Measurements from ENCODE around the gene UPP1. TPM values are rescaled to one million over a fixed set of nuclear protein-coding genes. Genes with fewer than 3 reads are reported as not detected.

UPP1 gene
- total RNA-seq, 4 donors from 2014 or later: 15.4 to 24.0 (median 16.4) TPM

DNA sequence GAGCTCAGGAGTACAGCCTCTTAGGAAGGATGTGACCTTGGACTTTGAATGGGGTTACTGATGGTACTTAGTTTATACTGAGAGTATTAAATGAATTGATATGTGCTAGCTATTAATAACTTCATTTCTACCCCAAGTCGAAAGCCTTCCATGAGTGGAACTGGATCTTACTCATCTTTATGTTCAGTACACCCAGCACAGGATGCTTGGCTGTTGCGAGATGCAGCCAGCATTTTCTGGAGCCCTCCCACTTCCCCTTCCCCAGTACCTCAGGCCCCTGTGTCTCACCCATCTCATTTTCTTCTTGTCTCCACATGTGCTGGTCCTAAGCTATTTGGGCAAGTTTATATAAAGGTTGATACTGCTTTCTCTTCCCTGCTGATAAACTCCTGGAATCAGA, 7.2 kb downstream of the UPP1 start:
- no peak for DNase-seq
- Histone ChIP-seq H3K4me3 (no peak overlapping the region), H3K4me1 (no peaks in the 10 kb centered on the region), H3K9me3 (no peaks in the 10 kb centered on the region), H3K27me3 (no peaks in the 10 kb centered on the region), H3K36me3 (peaks cover 0 to 76% (median 0%) of the 10 kb centered on the region in 3 donors), H3K27ac (peak overlapping the region in 1 of 4 donors; percentile 13)
- TF ChIP-seq, protein P1, sequence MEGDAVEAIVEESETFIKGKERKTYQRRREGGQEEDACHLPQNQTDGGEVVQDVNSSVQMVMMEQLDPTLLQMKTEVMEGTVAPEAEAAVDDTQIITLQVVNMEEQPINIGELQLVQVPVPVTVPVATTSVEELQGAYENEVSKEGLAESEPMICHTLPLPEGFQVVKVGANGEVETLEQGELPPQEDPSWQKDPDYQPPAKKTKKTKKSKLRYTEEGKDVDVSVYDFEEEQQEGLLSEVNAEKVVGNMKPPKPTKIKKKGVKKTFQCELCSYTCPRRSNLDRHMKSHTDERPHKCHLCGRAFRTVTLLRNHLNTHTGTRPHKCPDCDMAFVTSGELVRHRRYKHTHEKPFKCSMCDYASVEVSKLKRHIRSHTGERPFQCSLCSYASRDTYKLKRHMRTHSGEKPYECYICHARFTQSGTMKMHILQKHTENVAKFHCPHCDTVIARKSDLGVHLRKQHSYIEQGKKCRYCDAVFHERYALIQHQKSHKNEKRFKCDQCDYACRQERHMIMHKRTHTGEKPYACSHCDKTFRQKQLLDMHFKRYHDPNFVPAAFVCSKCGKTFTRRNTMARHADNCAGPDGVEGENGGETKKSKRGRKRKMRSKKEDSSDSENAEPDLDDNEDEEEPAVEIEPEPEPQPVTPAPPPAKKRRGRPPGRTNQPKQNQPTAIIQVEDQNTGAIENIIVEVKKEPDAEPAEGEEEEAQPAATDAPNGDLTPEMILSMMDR (IDR thresholded peaks at IDR 0.05): no peak
- TF ChIP-seq POLR2A (IDR thresholded peaks at IDR 0.05): no peak

DNA sequence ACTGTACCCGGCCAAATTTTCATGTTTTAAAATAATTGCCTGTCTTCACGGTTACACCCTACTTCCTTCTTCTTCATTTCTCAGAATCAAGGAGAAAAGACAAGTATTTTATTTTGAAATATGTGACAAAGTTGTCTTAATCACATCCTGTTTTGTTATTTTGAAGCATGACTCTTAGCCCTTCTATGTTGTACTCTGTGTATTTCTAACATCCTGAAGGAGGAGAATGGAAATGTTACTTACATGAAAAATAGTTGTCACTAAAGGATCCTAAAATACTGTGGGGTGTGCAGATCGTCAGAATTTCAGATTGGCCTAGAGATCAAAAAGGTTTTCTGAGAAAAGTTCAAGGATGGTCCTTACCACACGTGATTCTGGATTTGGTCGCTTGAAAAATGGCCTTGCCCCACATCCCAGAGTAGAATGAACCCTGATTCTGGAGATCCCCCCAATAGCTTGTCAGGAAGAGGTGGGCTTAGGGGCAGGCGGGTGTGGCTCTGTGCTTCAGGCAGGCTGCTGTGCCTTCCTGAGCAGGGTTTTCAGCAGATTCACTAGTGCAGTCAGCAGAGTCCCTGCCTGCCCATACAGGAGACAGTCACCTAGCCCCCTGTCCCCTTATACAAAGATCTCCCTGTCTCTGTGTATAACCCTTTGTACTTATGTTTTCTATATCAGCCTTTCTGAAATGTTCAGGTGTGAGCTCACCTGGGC, 8.6 kb downstream of the UPP1 start:
- DNase-seq: no peak
- H3K4me3 ChIP-seq: no peak overlapping the region
- no peaks in the 10 kb centered on the region for H3K27me3 ChIP-seq
- no peaks in the 10 kb centered on the region for H3K4me1 ChIP-seq
- peaks cover 0 to 77% (median 0%) of the 10 kb centered on the region in 3 donors for H3K36me3 ChIP-seq
- no peaks in the 10 kb centered on the region for H3K9me3 ChIP-seq
- TF ChIP-seq POLR2A (IDR thresholded peaks at IDR 0.05): no peak
- TF ChIP-seq, protein P1 (IDR thresholded peaks at IDR 0.05): no peak
- peak overlapping the region in 2 of 4 donors; percentile 55 for H3K27ac ChIP-seq

DNA sequence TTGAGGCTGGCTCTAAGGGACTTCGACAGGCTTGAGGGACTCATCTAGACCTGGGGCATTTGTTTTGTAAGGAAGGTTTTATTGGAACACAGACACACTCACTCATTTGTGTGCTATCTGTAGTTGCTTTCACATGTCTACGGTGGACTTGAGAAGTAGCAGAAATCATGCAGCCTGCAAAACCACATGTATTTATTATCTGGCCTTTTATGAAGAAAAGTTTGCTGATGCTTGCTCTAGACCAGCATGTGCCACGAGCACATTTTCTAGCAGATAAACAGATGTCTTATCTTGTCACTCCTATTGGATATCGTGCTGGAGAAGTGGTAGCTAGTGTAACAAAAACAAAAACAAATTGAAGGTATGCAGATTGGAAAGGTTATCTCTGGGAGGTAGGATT, 9.8 kb downstream of the UPP1 start:
- no peak for TF ChIP-seq POLR2A (IDR thresholded peaks at IDR 0.05)
- Histone ChIP-seq H3K4me3 (no peak overlapping the region), H3K27ac (no peak overlapping the region), H3K9me3 (no peaks in the 10 kb centered on the region), H3K27me3 (no peaks in the 10 kb centered on the region), H3K4me1 (no peaks in the 10 kb centered on the region), H3K36me3 (peaks cover 0 to 78% (median 0%) of the 10 kb centered on the region in 3 donors)
- no peak for DNase-seq

DNA sequence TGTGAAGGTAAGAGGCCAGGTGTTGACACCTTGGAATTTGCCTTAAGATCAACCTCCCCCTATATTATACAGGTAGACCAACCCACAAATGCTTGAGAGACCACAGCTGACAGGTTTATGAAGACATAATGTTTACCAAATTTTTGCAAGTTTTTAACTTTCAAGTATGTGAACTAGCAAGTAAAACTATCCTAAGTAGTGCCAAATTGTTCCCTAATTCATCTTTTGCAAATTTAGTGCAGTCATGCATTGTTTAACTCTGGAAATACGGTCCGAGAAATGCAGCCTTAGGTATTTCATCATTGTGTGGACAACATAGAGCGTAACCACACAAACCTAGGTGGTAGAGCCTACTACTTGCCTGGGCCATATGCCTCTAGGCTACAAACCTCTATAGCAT, 10.7 kb downstream of the UPP1 start:
- H3K4me3 ChIP-seq: no peak overlapping the region
- H3K27me3 ChIP-seq: no peaks in the 10 kb centered on the region
- no peak overlapping the region for H3K27ac ChIP-seq
- H3K36me3 ChIP-seq: peaks cover 0 to 78% (median 0%) of the 10 kb centered on the region in 3 donors
- no peaks in the 10 kb centered on the region for H3K4me1 ChIP-seq
- TF ChIP-seq, protein P1 (IDR thresholded peaks at IDR 0.05): no peak
- TF ChIP-seq POLR2A (IDR thresholded peaks at IDR 0.05): no peak
- DNase-seq: no peak
- H3K9me3 ChIP-seq: no peaks in the 10 kb centered on the region

DNA sequence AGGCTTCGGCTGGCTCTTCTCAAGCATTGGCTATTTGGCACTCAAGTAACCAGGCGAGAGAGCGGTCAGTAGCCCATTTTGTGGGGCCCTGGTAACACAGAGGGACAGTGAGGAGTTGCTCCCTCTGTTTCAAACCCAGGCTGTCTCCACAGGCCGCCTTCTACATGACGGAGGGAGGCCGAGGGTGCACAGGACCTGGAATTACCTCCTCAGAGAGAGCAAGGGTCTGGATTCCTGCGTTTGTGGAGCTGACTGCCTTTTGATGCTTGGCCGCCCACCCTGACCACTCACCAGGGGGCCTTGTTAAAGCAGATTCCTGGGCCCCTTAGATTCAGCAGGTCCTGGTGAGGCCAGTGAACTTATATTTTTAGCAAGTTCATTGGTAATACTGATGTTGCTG, 12.3 kb downstream of the UPP1 start:
- peaks cover 0 to 76% (median 0%) of the 10 kb centered on the region in 3 donors for H3K36me3 ChIP-seq
- H3K27ac ChIP-seq: no peak overlapping the region

DNA sequence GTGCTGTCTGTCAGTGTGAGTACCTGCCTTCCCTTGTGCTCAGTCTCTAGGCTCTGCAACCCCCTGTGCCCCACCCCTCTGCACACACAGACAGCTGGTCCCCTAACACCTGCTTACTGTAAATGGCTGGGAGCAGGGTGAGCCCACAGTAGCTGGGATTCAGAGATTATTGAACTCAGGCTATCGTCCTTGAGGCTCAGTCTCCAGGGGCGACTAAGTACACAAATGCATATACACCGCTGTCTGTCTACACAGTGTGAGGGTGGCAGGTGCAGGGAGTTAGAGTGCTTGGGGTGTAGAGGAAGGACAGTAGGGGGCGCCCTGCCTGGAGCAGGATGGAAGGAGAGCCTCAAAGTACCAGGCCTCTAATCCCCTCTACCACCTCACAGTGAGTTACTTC, 12.9 kb downstream of the UPP1 start:
- H3K36me3 ChIP-seq: peaks cover 0 to 73% (median 0%) of the 10 kb centered on the region in 3 donors
- no peak overlapping the region for H3K4me3 ChIP-seq
- H3K4me1 ChIP-seq: no peaks in the 10 kb centered on the region
- H3K9me3 ChIP-seq: no peaks in the 10 kb centered on the region
- H3K27me3 ChIP-seq: no peaks in the 10 kb centered on the region
- DNase-seq: no peak
- H3K27ac ChIP-seq: no peak overlapping the region
- TF ChIP-seq, protein P1 (IDR thresholded peaks at IDR 0.05): peak in 2 of 6 experiments; percentile 8 to 16
- no peak for TF ChIP-seq POLR2A (IDR thresholded peaks at IDR 0.05)

More for the DNA sequence above, 12.3 kb downstream of the UPP1 start:
- no peak overlapping the region for H3K4me3 ChIP-seq
- no peaks in the 10 kb centered on the region for H3K27me3 ChIP-seq
- no peak for DNase-seq
- H3K9me3 ChIP-seq: no peaks in the 10 kb centered on the region
- H3K4me1 ChIP-seq: no peaks in the 10 kb centered on the region
- TF ChIP-seq POLR2A (IDR thresholded peaks at IDR 0.05): no peak
- TF ChIP-seq, protein P1 (IDR thresholded peaks at IDR 0.05): no peak

Data from Peyer's patch (tissue), 4 donors.